Measurements from ENCODE around the gene RPL12. TPM values are rescaled to one million over a fixed set of nuclear protein-coding genes. Genes with fewer than 3 reads are reported as not detected.

The RPL12 gene
- total RNA-seq, 1 donor: 1,103 TPM

GRCh38 chr9:127479507-127480081, 28.4 kb upstream of the RPL12 start:
- Histone ChIP-seq H3K4me2 (ENCODE audit: insufficient read depth, low read length) (no peak overlapping the region), H2AFZ (ENCODE audit: low read length) (no peak overlapping the region), H3K9me3 (ENCODE audit: low read depth, low read length) (no peaks in the 10 kb centered on the region), H3K27ac (ENCODE audit: low read depth, low read length) (no peak overlapping the region), H3K36me3 (ENCODE audit: insufficient read depth, low read length) (peaks cover 26% of the 10 kb centered on the region), H4K20me1 (ENCODE audit: insufficient read depth, low read length) (no peaks in the 10 kb centered on the region), H3K4me1 (ENCODE audit: insufficient read depth, low read length) (no peaks in the 10 kb centered on the region), H3K27me3 (ENCODE audit: insufficient read depth, low read length) (no peaks in the 10 kb centered on the region), H3K4me3 (ENCODE audit: insufficient read depth, low read length) (no peak overlapping the region), H3K79me2 (ENCODE audit: insufficient read depth, low read length) (no peaks in the 10 kb centered on the region)
- no peak for DNase-seq (ENCODE audit: insufficient read length, low spot score, missing footprints)
- TF ChIP-seq CTCF (IDR thresholded peaks at IDR 0.05; ENCODE audit: extremely low read depth, low read depth, low read length): no peak

GRCh38 chr9:127474592-127474991, 23.4 kb upstream of the RPL12 start:
- Histone ChIP-seq H3K79me2 (ENCODE audit: insufficient read depth, low read length) (no peaks in the 10 kb centered on the region), H3K9me3 (ENCODE audit: low read depth, low read length) (no peaks in the 10 kb centered on the region), H3K27me3 (ENCODE audit: insufficient read depth, low read length) (no peaks in the 10 kb centered on the region), H3K4me2 (ENCODE audit: insufficient read depth, low read length) (no peak overlapping the region), H3K4me3 (ENCODE audit: insufficient read depth, low read length) (no peak overlapping the region), H3K27ac (ENCODE audit: low read depth, low read length) (no peak overlapping the region), H4K20me1 (ENCODE audit: insufficient read depth, low read length) (no peaks in the 10 kb centered on the region), H3K4me1 (ENCODE audit: insufficient read depth, low read length) (no peaks in the 10 kb centered on the region), H2AFZ (ENCODE audit: low read length) (no peak overlapping the region), H3K36me3 (ENCODE audit: insufficient read depth, low read length) (peaks cover 12% of the 10 kb centered on the region)
- DNase-seq (ENCODE audit: insufficient read length, low spot score, missing footprints): peak; percentile 65
- no peak for TF ChIP-seq CTCF (IDR thresholded peaks at IDR 0.05; ENCODE audit: extremely low read depth, low read depth, low read length)

- H3K4me3 ChIP-seq (ENCODE audit: insufficient read depth, low read length): no peak overlapping the region
- H3K27ac ChIP-seq (ENCODE audit: low read depth, low read length): no peak overlapping the region
- TF ChIP-seq CTCF (IDR thresholded peaks at IDR 0.05; ENCODE audit: extremely low read depth, low read depth, low read length): no peak
- peaks cover 11% of the 10 kb centered on the region for H3K36me3 ChIP-seq (ENCODE audit: insufficient read depth, low read length)
- no peaks in the 10 kb centered on the region for H3K4me1 ChIP-seq (ENCODE audit: insufficient read depth, low read length)
- no peaks in the 10 kb centered on the region for H3K27me3 ChIP-seq (ENCODE audit: insufficient read depth, low read length)
- no peak overlapping the region for H2AFZ ChIP-seq (ENCODE audit: low read length)
- H3K4me2 ChIP-seq (ENCODE audit: insufficient read depth, low read length): no peak overlapping the region
- no peaks in the 10 kb centered on the region for H4K20me1 ChIP-seq (ENCODE audit: insufficient read depth, low read length)
- H3K9me3 ChIP-seq (ENCODE audit: low read depth, low read length): no peaks in the 10 kb centered on the region
- no peaks in the 10 kb centered on the region for H3K79me2 ChIP-seq (ENCODE audit: insufficient read depth, low read length)
- no peak for DNase-seq (ENCODE audit: insufficient read length, low spot score, missing footprints)
Measured at GRCh38 chr9:127473932-127474331, 22.7 kb upstream of the RPL12 start.

GRCh38 chr9:127473501-127473900, 22.3 kb upstream of the RPL12 start:
- H3K4me2 ChIP-seq (ENCODE audit: insufficient read depth, low read length): no peak overlapping the region
- H3K4me1 ChIP-seq (ENCODE audit: insufficient read depth, low read length): no peaks in the 10 kb centered on the region
- no peak for TF ChIP-seq CTCF (IDR thresholded peaks at IDR 0.05; ENCODE audit: extremely low read depth, low read depth, low read length)

More at GRCh38 chr9:127473501-127473900, 22.3 kb upstream of the RPL12 start:
- H2AFZ ChIP-seq (ENCODE audit: low read length): no peak overlapping the region
- H4K20me1 ChIP-seq (ENCODE audit: insufficient read depth, low read length): no peaks in the 10 kb centered on the region
- H3K9me3 ChIP-seq (ENCODE audit: low read depth, low read length): no peaks in the 10 kb centered on the region
- no peaks in the 10 kb centered on the region for H3K27me3 ChIP-seq (ENCODE audit: insufficient read depth, low read length)
- H3K36me3 ChIP-seq (ENCODE audit: insufficient read depth, low read length): peaks cover 7% of the 10 kb centered on the region
- peak; percentile 53 for DNase-seq (ENCODE audit: insufficient read length, low spot score, missing footprints)
- no peaks in the 10 kb centered on the region for H3K79me2 ChIP-seq (ENCODE audit: insufficient read depth, low read length)
- no peak overlapping the region for H3K27ac ChIP-seq (ENCODE audit: low read depth, low read length)
- no peak overlapping the region for H3K4me3 ChIP-seq (ENCODE audit: insufficient read depth, low read length)

Data from osteoblast (primary cell).